HG02840 (cell line): Measurements from ENCODE around the gene NEK6.

Source experiments
- ATAC-seq: cut with Tn5 transposase; IDR thresholded peaks from one replicate; pipeline ENCODE4 v1.9.1; 2021; ENCODE audit warnings: mild to moderate bottlenecking, moderate library complexity, moderate number of reproducible peaks; ENCODE audit not compliant: unreplicated experiment, low FRiP score

NEK6 gene

DNA sequence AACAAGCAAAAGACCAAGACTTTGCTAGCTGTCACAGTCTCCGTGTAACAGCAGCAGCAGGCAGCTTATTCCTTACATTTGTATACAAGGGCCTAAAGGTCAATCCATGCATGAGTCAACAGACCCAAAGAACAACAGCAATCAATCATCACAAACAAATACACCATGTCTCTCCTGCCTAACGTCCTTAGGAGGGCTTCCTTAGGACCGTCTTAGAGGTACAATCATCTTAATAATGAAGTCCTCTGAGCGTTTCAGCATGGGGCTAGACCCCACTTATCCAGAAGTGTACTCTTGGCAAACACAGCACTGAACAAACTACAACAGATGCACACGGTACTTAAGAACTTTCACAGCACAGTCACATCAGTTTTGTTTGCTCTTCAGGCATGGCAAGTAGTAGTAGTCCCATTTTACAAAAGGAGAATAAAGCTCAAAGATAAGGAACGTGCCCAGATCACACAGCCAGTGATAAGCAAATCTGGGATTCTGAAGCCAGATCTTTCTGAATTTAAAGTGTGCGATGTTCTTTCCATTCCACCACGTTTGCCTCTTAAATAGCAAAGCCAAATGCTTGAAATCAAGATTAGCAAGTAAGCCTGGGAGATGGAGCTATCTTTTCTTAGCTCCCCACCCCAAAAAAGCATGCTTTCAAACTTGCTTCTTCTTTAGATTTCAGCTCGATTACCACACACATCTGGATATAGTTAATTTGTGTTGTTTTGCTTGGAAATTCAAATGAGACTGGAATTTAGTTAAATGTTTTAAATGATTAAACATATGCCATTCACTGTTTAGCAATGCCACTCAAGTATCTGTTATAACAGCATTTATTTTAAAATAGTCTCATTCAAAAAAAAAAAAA, 133.3 kb downstream of the NEK6 start:
- no peak for ATAC-seq

- no peak for ATAC-seq
These were observed 134.6 kb downstream of the NEK6 start for GRCh38 chr9:124392254-124392870.

DNA sequence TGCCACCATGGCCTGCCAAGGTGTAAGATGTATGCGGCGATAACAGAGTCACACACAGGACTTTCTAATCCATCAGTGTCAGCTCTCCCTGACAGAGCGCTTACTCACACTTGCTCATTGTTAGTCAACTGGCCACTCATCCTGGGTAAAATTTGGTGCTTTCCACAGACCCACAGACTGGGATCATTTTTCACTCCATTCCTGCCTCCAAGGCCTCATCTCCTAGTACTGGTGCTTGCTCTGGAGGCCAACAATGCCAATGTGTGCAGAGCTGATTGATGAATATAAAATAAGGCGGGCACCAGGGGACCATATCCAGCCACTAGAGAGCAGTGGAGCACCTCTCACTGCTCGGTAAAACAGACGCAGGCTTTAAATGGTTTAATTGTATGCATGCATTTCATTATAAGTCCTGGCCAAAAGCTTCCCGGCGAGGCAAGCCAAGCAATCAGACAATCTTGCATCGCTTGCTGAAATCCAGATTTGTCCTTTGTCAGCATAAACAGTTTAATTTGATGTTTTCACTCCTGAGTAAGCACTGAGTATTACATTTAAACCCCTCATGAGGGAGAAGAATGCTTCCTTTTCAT, 135.2 kb downstream of the NEK6 start:
- no peak for ATAC-seq

DNA sequence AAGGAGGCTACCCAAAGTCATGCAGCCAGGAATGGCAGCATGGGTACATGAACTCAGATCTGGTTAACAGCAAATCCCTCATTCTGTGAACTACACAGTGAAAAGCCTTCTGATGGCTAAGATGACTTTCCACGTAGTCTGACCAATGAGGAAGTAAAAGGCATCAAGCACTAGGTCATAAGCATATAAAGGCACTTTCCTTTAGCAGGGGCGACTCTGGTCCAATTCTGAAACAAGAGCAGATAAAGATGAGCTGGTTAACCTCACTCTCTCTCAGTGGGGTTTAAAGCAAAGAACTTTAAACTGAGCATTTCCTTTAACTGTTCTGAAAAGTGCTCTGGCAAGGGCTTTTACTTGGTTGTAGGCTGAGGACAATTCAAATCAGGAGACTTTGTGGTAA, 136.4 kb downstream of the NEK6 start:
- no peak for ATAC-seq

DNA sequence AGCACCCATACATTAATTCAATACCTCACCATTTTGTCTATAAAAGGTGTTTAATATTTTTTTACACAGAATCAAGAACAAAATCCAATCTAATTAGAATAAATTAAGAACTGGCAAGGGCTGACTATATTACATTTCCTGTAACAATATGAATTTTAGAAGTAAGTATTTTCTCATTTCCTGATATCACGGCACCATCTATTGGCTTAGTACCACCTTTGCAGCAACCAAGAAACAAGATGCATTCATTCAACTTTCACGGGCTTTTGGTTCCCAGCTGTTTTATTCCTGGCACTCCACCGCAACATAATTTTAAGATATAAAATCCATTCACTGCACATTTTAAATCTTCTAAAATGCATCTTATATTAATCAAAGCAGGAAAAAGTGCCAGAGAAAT, 136.8 kb downstream of the NEK6 start:
- ATAC-seq, result no peak

DNA sequence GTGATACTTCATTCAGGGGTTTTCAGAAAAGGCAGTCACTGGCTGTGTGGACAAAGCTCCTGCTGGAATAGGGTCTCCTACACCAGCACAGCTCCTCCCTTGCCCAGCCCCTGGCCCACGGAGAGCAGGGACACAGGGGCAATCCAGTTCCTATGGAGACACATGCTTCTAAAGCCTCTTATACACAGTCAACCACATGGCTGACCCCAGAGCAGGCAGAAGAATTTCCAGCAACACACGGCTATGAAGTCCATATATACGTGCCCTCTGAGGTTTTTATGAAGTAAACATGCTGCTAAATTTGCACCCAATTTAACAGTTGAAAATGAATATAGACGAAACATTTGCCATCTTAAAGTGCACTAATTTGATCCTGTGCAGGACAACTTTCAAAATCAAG, 138.1 kb downstream of the NEK6 start:
- no peak for ATAC-seq

DNA sequence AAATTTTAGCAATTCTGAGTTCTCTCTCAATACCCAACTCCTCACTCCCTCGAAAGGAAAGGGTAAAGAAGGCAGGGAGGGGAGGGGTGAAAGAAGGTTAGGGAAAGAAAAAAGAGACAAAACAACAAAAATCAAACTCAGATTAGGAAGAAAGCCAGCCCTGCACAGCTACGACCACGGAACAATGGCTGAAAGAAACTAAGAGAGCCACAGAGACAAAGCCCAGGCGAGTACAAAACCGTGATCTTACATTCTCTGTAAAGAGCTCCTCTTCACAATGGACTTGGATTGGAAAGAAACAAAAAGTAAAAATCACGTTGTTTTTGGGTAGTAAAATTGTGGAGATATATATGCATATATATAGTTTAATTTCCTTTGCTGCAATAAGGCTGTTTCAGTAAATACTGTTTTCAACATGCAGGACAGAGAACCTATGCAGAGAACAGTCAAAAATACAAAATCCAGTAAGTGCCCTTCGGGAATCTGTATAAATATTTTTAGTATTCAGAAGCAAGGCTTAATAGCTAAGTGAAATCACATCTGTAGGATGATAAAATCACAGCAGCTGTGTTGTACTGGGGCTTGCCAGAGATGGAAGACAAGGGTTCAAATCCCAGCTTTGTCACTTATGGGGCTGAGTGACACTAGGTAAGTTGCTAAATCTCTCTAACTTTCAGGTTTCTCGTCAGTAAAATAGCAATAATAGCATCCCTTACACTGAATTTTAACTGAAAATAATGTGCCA, 140.6 kb downstream of the NEK6 start:
- no peak for ATAC-seq

GRCh38 chr9:124399323-124399967, 141.7 kb downstream of the NEK6 start:
- ATAC-seq, result no peak

DNA sequence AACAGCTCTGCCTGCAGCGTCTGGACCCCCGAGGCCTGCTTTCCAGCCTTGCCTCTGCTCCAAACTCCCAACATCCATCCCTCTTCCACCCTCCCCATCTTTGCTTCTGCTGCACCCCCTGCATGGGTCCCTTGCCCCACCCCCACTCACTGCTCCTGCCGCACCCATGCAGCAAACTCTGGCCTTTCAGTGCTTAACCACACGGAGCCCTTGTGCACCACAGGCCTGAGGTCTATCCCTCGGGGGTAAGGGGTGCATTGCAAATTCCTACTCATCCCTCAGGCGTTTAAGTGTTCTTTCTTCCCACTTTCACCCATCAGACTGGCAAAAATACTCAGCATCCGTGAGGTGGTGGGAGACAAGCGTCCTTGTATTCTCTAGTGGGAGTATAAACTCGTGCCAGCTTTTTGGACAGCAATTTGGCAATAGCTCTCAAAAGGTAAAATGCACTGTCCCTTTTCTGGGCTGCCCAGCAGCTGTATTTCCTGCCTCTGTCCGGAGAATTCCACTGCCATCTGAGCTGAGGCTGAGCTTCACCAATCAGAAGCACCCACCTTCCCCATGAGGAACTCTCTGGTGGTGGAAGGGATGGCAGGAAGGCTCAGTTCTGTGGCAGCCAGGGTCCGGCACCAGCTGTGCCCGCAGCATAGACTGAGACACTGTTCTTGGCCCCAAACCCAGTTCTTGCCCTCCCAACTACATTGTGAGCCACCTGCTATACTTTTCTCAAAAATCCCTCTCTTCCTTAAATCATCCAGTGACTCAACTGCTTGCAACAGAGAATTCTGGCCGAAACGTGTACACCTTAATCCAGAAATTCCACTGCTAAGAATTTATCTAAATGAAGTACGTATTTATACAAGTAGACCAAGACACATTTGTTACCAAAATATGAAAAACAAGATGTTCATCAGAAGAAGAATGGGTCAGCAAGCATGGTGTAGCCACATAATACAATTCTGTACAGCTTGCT, 142.5 kb downstream of the NEK6 start:
- no peak for ATAC-seq
